Inflammatory macrophage treated with lipopolysaccharide for 4 hours (primary cell): Measurements from ENCODE around the gene ZSWIM3.
"Not testable (repeated sequence)": the region's sequence is repeated elsewhere in the genome, so short reads cannot be mapped to it uniquely, and the experiment has no call there.

Experiments used
- DNase-seq: peaks from one replicate; pipeline ENCODE4 v3.0.0-alpha.2; 2020

The ZSWIM3 gene

DNA sequence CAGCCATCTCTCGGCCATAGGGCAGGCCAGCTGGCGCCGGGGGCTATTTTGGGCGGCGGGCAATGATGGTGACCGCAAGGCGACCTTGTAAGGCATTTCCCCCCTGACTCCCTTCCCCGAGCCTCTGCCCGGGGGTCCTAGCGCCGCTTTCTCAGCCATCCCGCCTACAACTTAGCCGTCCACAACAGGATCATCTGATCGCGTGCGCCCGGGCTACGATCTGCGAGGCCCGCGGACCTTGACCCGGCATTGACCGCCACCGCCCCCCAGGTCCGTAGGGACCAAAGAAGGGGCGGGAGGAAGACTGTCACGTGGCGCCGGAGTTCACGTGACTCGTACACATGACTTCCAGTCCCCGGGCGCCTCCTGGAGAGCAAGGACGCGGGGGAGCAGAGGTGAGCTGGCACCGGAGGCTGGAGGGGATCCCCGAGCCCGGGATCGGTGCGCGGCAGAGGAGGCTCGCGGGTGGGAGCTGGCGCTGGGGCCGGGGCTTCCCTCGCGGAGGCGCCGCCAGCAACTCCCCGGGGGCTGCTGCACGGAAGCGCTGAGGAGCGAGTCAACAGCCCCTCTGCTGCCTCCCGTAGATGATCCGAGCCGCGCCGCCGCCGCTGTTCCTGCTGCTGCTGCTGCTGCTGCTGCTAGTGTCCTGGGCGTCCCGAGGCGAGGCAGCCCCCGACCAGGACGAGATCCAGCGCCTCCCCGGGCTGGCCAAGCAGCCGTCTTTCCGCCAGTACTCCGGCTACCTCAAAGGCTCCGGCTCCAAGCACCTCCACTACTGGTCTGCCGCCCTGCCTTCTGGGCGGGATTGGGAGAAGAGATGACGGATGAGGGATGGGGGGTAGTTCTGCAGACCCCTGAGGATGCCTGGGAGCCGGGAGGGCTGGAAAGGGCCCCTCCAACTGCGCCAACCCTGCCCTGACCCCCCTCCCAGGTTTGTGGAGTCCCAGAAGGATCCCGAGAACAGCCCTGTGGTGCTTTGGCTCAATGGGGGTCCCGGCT is 33.9 kb downstream of the ZSWIM3 start, which contains the start of the genes CTSA and NEURL2:
Gene CTSA (plus strand): TSS at position 351 of the 999 bp plus-strand sequence. CDS start 234 bp downstream, at position 585.
Gene NEURL2 (minus strand): TSS at position 224 of the 999 bp plus-strand sequence. CDS start 217 bp downstream, at position 7.
- DNase-seq, result peak; percentile 76

DNA sequence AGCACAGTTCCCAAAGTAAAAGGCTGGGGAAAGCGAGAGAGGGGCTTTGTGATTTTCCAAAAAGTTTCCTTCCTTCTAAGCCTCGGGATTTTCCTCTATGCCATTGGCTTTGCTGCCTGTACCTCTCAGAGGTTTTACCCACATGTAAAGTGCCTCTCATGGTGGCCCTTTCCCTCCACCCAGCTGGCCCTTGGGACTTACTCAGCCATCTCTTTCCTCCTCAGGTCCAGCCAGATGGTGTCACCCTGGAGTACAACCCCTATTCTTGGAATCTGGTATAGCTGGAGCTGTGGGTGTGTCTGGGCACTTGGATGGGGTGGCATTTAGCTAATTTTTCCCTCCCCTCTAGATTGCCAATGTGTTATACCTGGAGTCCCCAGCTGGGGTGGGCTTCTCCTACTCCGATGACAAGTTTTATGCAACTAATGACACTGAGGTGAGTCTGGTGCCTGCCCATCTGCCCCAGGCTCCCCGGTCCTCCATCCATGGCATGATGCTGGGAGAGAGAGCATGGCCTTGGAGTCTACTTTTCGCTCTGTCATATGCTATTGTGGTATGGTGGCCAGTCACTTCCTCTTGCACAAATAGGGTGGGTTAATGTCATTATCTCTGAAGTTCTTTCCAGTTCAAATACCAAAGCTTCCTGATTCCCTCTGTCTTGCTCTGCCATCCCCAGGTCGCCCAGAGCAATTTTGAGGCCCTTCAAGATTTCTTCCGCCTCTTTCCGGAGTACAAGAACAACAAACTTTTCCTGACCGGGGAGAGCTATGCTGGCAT is 34.8 kb downstream of the ZSWIM3 start:
- peak; percentile 53 for DNase-seq

DNA sequence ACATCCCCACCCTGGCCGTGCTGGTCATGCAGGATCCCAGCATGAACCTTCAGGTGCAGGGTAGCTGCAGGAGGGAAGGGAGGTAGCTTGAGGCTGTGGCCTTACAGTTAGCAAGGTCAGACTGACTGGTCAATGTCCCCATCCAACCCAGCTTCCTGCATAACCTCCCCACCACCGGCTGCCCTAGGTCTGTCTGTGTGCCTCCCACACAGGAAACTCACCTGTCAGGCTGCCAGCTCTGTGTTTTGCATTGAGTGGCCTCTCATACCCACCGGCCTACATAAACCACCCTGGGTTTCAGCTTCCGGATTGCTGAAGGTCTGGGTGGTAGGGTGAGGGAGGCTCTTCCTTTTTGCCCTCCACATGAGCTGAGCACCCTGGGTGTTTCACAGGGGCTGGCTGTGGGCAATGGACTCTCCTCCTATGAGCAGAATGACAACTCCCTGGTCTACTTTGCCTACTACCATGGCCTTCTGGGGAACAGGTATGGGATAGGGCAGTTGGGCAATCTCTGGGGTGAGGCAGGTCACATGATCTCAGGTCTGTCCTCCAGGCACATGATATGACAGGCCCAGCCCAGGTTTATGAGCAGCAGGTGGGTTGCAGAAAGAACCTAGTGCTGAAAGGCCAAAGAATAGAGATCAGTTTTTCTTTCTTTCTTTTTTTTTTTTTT is 35.5 kb downstream of the ZSWIM3 start:
- DNase-seq, result no peak

DNA sequence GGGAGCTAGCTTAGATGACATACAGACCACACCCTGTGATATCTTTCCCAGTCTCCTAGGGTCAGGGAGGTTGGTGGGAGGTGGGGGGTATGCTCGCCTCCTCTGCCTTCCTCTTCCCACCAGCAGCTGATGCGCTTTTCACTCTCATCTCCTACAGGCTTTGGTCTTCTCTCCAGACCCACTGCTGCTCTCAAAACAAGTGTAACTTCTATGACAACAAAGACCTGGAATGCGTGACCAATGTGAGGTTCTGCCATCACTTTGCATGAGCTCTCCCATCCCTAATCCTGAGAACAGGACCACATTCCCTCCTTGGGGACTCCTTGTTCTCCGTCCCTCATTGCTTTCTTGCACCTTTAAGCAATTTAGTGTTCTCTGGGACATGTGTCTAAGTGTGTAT is 36.4 kb downstream of the ZSWIM3 start:
- no peak for DNase-seq

DNA sequence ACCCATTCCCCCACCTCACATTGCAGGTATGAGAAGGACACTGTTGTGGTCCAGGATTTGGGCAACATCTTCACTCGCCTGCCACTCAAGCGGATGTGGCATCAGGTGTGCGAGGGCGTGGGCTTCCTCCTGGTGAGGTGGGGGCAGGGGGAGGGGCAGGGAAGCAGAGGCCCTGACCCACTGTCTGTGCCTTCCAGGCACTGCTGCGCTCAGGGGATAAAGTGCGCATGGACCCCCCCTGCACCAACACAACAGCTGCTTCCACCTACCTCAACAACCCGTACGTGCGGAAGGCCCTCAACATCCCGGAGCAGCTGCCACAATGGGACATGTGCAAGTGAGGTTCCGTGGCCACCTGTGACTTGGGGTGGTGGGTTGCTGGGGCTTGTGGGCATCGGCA is 37.4 kb downstream of the ZSWIM3 start:
- DNase-seq, result no peak

DNA sequence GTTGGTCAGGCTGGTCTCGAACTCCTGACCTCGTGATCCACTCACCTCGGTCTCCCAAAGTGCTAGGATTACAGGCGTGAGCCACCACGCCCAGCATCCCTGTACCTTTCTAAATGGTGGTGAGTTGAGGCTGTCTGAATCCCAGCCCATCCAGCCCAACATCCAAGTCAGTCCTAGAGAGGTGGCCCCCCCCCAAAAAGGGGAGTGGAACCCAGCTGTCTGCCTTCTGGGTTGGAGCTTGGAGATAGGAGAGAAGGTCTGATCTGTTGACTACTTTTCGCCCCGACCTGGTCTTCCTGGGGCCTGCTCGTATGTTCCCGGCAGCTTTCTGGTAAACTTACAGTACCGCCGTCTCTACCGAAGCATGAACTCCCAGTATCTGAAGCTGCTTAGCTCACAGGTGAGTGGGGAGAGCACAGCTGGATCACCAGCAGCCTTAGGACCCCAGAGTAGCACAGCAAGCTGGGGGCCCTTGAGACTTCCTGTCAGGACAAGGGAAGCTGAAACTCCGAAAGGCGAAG is 39.3 kb downstream of the ZSWIM3 start:
- DNase-seq, result no peak

DNA sequence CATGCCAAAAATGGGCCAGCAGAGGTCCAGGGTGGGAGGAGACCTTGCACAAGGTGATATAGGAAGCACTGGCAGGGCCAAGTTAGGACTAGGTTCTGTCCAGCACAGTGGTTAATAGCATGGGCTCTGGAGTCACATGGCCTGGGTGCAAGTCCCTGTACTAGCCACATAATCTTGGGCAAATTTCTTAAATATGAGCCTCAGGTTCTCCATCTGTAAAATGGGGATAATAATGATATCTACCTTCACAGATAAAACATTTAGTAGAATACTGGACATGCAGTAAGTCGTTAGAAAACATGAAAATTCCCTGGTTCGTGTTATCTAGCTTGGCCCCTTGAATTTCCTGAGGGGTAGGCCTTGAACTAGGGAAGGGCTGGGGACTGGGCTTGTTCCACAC is 39.9 kb downstream of the ZSWIM3 start:
- DNase-seq, result no peak

DNA sequence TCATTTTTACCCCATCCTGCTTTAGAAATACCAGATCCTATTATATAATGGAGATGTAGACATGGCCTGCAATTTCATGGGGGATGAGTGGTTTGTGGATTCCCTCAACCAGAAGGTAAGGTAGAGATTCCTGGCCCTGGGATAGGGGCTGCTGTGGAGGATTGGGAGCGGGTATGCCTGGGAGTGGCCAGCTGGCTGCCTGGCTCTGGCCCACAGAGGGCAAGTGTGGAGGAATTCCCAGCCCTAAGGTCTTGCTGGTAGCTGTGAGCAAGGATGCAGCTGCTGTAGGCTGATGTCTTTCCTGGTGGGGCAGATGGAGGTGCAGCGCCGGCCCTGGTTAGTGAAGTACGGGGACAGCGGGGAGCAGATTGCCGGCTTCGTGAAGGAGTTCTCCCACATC is 40.3 kb downstream of the ZSWIM3 start:
- DNase-seq, result no peak

DNA sequence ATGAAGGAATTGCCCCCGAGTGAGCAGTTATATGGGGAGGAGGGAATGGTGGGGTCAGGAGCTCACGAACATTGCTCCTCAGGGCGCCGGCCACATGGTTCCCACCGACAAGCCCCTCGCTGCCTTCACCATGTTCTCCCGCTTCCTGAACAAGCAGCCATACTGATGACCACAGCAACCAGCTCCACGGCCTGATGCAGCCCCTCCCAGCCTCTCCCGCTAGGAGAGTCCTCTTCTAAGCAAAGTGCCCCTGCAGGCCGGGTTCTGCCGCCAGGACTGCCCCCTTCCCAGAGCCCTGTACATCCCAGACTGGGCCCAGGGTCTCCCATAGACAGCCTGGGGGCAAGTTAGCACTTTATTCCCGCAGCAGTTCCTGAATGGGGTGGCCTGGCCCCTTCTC is 40.9 kb downstream of the ZSWIM3 start:
- DNase-seq, result no peak

DNA sequence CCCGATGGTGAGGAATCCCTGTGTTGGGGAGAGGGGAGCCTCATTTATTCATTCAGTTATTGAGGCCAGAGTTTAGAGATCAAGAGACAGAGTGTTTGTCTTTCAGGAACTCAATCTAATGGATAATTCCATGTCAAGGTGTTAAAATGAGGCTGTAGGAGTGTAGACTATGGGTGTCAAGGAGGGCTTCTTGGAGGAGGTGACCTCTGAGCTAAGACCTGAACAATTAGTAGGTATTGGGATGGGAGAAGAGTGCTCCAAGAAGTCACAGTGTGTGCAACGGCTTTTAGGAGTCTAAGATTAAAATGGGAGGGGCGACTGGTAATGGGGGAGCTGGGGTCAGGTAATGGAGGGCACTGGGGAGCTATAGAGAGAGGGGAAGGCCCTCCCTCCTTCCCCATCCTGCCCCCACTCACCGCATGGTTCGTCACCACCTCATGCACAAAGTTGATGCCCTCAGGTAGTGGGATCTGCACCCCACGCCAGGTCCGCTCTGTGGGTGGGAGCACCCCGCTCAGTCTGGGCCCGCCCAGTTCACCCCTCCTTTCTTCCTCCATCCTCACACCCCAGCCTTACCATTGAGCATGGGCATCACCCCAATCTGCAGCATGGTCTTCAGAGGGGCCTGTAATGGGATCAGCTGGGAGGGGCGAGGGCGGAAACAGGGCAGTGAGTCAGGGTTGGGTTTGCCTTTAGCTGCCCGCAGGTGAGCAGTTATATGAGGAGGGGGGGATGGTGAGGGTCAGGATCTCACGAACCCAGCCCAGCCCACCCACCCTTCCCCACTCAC is 41.8 kb downstream of the ZSWIM3 start:
- DNase-seq, result no peak

DNA sequence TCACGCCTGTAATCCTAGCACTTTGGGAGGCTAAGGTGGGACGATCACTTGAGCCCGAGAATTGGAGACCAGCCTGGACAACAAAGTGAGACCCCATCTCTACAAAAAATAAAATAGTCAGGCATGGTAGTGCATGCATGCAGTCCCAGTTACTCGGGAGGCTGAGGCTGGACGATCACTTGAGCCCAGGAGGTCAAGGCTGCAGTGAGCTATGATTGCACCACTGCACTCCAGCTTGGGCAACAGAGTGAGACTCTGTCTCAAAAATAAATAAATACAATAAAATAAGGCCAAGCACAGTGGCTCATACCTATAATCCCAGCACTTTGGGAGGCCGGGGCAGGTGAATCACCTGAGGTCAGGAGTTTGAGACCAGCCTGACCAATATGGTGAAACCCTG is 43.9 kb downstream of the ZSWIM3 start:
- DNase-seq, result not testable (repeated sequence)

DNA sequence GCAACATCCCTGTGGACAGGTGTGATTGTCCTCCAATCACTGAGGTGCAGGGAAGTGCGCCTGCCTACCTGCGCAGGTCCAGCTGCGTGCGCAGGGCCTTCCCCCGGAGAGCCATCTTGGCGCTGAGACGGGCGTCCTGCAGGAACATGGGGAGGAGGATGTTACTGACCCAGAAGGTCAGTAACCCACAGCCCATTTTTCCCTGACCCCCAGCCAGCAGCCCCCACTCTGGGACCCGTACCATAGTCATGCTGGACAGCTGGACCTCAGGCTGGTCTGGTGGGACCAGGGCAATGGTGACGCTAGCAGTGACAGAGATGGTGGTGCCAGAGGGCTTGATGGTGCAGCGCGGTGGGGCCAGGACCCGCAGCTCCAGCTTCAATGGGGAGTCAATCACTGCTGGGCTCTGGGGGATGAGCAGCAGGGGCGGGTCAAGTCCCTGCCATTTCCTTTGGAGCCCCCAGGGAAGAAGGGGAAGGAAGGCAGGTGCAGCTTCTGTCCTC is 44.8 kb downstream of the ZSWIM3 start:
- no peak for DNase-seq

DNA sequence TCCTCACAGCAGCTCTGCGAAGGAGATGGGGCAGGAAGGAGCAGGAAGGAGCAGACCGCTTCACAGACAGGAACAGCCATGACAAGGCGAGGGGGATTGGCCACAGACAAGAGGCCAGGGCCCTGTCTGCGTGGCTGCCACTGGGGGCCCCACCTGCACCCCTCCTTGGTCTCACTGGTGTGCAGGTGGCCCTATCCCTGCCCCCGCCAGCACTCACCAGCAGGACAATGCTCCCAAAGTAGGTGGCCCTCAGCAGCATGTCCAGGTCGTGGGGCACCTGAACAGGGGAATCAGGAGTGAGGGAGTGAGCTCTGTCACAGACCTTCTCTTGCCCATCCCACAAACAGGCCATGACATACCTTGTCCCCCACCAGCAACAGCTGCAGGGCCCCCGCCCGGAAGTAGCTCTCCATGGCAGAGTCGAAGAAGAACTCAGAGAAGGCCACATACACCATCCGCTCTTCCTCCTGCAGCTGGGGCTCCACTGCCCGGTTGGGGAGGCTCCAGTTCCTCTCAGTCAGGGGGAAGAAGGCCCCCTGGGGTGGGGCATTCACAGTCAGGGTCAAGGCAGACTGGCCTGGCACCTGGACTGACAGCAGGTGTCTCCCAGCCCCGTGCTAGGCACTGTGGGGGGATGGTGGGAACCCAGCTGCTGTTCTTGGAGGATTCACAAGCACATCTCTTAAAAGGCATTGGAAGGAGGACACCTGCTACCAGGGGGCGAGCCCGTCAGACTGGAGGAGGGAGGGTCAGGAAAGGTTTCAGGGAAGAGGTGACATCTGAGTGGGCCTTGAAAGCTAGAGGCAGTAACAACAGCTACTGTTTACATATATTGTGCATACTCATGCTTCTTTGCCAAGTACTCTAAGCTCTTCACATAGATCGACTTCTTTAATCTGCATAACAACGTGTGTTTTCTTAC is 47.4 kb downstream of the ZSWIM3 start:
- DNase-seq, result no peak

DNA sequence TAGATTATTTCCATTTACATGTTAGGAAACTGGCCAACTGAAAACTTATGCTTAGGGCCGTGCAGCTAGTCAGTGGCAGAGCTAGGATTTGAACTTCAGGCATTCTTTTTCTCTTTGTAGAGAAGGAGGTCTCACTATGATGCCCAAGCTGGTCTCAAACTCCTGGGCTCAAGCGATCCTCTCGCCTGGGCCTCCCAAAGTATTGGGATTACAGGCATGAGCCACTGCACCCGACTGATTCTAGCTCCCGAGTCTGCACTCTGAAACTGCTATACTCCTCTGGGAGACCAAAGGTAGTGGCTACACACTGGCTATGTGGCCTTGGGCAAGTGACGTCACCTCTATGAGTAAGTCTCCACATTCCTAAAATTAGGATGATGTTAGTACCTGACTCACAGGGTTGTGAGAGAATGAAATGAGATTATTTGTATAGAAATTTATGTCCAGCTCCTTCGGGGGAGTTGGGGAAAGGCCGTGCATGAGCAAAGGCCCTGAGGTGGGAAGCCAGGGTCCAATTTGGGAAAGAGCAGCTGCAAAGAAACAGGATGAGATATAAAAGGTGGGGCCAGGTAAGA is 48.2 kb downstream of the ZSWIM3 start:
- no peak for DNase-seq

DNA sequence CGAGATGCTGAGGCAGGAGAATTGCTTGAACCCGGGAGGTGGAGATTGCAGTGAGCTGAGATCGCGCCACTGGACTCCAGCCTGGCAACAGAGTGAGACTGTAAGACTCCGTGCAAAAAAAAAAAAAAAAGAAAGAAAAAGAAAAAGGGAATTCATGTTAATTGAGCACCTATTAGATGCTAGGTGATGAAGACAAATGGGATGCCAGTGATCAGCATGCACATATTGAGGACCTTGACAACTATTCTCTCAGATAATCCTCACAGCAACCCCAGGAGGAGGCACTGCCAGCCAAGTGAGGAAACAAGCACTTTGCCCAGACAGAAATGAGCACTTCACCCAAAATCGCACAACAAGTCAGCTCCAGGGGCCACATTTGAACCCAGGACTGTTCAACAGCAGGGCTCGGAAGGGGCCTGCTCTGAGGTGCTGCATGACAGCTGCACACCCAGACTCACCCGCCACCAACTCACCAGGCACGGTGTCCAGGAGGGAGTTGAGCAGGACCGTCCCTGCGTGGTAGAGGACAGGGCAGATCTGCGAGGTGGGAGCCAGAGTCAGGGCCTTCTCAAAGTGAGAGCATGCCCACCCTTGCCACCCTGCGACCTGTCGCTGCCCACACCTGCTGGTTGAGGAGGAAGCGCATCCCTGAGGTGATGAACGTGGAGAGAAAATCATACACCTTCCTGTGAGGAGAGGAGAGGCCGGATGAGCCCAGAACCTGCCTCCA is 50.0 kb downstream of the ZSWIM3 start:
- DNase-seq, result no peak

DNA sequence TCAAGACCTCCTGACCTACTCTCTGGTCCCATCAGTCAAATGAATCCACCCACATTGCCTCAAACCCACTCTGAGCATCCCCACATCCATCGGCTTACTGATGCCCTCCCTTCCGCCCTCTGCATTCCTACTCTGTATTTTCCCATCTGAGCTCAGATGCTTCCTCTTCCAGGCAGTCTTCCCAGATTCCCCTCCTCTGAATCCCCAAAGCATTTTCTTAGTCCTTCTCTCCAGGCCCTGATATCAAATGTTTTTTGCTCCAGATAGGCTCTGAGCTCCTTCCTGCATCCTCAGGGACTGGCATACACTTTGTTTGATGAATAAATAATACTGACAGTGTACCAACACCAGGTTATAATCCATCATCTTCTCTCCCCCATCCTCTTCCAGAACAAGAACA is 50.7 kb downstream of the ZSWIM3 start:
- no peak for DNase-seq

DNA sequence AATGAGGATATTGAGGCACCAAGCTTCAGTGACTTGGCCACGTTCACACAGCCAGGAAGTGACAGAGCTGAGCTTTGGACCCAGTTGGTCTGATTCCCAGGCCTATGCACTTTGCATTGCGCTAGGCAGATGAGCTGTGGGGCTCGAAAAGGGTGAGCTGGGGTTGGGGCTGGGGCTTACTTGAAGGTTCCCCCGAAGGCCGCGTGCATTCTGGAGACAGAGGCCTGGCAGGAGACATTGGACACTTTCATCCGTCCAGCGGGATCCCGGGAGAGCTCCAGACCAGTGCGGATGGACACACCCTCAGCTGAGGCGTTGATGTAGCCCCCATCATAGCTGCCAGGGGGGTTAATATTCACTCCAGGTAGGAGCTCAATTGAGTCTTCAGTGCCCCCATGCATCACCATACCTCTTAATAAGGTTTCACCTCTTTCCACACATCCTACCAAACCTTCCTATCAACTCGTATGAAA is 52.0 kb downstream of the ZSWIM3 start:
- DNase-seq, result no peak

DNA sequence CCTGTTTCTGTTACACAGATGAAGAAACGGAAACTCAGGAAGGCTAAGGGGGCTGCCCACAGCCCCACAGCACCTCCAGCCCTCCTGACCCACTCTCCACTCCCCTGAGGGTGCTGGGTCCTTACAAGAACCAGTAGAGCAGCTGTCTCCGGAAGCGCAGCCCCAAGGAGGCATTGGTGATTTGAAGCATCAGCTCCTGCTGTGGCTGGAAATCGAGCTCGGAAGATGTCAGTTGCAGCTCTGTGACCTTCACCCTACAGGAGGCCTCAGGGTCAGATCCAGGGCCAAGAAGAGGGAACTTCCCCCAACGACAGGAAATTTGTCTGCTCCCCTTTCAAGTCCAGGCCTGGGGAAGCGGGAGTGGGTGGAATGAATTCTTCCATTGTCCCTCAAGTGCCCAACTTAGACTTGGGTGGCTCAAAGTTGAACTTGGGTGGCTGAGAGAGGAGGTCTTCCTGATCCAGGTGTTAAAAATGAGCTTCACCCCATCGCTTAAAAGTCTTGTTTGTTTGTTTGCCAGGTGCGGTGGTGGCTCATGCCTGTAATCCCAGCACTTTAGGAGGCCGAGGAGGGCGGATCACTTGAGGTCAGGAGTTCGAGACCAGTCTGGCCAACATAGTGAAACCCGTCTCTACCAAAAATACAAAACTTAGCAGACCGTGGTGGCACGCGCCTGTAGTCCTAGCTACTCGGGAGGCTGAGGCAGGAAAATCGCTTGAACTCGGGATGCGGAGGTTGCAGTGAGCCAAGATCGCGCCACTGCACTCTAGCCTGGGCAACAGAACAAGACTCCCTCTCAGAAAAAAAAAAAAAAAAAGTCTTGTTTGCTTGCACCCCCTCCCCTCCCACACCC is 52.6 kb downstream of the ZSWIM3 start:
- DNase-seq, result peak; percentile 58
